Measurements from ENCODE around the gene TBCD. TPM values are rescaled to one million over a fixed set of nuclear protein-coding genes. Genes with fewer than 3 reads are reported as not detected.

TBCD gene
- polyA plus RNA-seq, 12 donors, result 47.5 to 79.6 (median 55.9) TPM; not detected in 1

- DNase-seq, result no peak
These were observed 55.7 kb downstream of the TBCD start for GRCh38 chr17:82807562-82807961.

- DNase-seq, result no peak
These were observed 56.1 kb downstream of the TBCD start for GRCh38 chr17:82808006-82808405.

GRCh38 chr17:82808921-82809905 lies 57.3 kb downstream of the TBCD start:
- DNase-seq, result no peak

- no peak for DNase-seq
These were observed 59.0 kb downstream of the TBCD start for GRCh38 chr17:82810644-82811430.

DNA sequence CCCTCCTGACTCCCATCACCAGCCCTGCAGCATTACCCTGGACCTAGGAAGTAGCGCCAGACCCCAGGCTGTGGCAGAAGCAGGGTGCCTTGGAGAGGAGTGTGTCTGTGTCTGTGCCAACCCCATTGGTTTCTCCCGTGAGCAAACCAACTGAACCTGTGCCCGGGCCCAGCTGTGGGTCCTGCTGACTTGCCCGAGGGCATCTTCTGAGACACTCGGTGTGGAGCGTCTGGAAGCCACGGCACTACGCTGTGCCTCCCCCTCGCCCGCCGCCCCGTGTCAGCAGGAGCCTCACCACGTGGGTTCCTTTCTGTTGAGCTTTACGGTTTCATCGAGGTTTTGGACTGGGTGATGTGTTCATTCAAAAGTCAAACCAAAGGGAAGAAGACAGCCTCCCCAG lies 60.2 kb downstream of the TBCD start:
- DNase-seq, result no peak

GRCh38 chr17:82812601-82813000 lies 60.7 kb downstream of the TBCD start:
- DNase-seq, result no peak

DNA sequence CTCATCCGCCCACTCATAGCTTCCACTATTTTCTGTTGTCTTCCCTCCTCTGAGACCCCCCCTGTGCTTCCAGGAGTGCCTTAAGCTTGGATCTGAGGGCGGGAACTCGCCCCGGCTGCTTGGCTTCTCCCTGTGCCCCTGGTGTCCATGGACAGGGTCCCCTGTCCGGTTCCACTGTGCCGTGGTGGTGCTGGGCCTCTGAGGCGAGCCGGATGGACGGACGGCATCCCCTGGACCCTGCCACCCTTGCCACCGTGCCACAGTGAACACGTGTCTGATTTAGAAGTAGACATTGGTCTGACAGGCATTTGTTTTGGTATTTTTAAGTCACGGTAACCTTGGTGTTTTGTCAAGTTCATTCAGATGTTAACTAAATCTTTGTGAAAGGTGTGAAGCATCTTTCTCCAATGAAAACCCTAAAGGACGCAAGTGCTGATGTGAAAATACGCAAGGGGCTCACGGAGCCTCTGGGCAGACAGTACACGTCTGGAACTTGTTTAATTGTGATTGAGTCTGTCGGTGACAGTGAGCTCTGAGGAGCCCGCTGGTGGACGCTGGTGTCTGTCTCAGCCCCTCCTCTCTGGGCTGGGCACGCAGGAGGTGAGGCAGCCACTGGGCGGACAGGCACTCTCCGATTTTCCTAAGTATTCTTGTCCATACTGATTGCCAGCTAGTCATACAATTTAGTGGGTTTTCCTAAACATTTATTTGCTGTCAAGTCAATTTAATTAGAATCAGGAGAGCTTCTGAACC lies 61.6 kb downstream of the TBCD start:
- no peak for DNase-seq

- no peak for DNase-seq
These were observed 63.0 kb downstream of the TBCD start for GRCh38 chr17:82814834-82815233.

- no peak for DNase-seq
These were observed 63.5 kb downstream of the TBCD start for GRCh38 chr17:82815354-82815753.

GRCh38 chr17:82815790-82816305 lies 64.0 kb downstream of the TBCD start:
- DNase-seq, result no peak

GRCh38 chr17:82816358-82816757 lies 64.5 kb downstream of the TBCD start:
- DNase-seq, result no peak

- no peak for DNase-seq
These were observed 66.1 kb downstream of the TBCD start for GRCh38 chr17:82817947-82818346.

- DNase-seq, result no peak
These were observed 68.7 kb downstream of the TBCD start for GRCh38 chr17:82820278-82821251.

DNA sequence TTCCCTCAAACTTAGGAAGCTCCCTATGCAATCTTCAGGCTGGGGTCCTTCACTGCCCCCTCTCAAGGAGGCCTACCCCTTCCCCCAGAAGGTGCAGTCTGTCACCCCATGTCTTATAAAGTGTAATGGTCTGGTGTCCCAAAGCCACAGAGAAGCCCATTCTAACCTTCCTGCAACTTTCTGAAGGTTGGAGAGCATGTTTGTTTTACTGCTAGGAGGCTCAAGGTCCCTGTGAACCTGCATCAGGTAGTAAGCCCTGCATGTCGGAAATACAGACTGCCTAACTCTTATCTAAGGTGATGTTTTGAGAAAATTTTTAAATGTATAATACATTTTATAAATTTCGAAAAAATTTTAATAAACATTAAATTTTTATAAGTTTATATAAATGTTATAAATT lies 69.7 kb downstream of the TBCD start:
- DNase-seq, result no peak

DNA sequence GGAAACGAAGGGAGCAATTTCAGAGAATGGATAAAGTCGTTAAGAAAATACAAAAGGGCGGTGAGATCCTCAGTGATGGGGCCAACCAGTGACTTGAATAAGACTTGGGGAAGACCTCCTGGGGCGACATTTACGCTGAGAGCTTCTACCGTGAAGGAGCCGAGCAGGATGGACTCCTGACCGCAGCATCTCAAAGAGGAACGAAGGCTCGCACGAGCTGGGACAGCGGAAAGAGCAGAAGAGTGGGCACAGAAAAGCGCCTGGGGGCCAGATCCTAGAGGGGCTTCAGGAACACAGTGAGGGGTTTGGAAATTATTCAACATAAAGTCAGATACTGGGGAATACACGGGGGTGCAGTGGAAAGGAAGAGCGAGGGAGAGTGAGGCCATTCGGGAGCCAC lies 70.4 kb downstream of the TBCD start:
- DNase-seq, result no peak

GRCh38 chr17:82823004-82823403 lies 71.1 kb downstream of the TBCD start:
- DNase-seq, result no peak

DNA sequence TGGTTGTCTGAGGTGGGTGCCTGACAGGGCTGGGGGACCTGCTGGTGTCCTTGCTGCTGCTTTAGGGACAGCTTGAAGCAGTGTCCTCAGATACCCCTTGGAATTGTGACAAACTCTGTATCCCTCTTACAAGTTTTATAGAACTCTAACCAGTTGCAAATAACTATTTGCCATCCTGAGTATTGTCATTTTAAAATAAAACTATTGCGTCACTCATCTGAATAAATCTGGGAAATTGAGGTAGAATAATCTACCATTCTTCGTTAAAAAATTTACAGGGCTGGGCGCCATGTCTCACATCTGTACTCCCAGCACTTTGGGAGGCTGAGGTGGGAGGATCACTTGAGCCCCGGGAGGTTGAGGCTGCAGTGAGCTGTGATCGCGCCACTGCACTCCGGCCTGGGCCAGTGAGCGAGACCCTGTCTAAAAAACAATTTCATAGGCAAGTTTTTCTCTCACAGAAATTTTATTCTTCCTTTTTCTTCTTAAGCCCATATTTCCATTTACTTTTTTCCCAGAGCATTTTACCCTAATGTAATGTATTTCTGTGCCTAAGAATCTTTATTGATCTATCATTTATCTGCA lies 73.8 kb downstream of the TBCD start:
- no peak for DNase-seq

GRCh38 chr17:82826211-82826610 lies 74.3 kb downstream of the TBCD start:
- no peak for DNase-seq

- DNase-seq, result no peak
These were observed 75.1 kb downstream of the TBCD start for GRCh38 chr17:82826956-82827355.

- DNase-seq, result no peak
These were observed 77.1 kb downstream of the TBCD start for GRCh38 chr17:82828875-82829487.

All from muscle of arm (tissue), 12 donors.